ENCODE data around the gene VPS13D. TPM values are rescaled to one million over a fixed set of nuclear protein-coding genes. Genes with fewer than 3 reads are reported as not detected.

VPS13D gene
- total and polyA plus RNA-seq, 2 experiments from 2014 or later = 10.7 to 34.9 TPM

GRCh38 chr1:12441414-12442105 is 211.7 kb downstream of the VPS13D start:
- no peak for TF ChIP-seq CTCF (conservative IDR thresholded peaks at IDR 0.05; ENCODE audit: low read depth in 2 of 2)
- TF ChIP-seq JUNB (IDR thresholded peaks at IDR 0.05; ENCODE audit: unreplicated experiment) = no peak
- no peak for TF ChIP-seq STAT1 (IDR thresholded peaks at IDR 0.05; ENCODE audit: unreplicated experiment)
- TF ChIP-seq NANOG (IDR thresholded peaks at IDR 0.05; ENCODE audit: borderline replicate concordance) = no peak
- TF ChIP-seq POLR2AphosphoS5 (IDR thresholded peaks at IDR 0.05; ENCODE audit: low read depth) = no peak
- TF ChIP-seq ZNF331 (CRISPR knock-in tag; IDR thresholded peaks at IDR 0.05; ENCODE audit: low read depth) = no peak
- TF ChIP-seq EZH2 (IDR thresholded peaks at IDR 0.05; ENCODE audit: low read depth, unreplicated experiment) = no peak
- TF ChIP-seq ETS1 (IDR thresholded peaks at IDR 0.05) = no peak
- H3K36me3 ChIP-seq (ENCODE audit: insufficient read depth) = no peaks in the 10 kb centered on the region
- no peaks in the 10 kb centered on the region for H3K4me1 ChIP-seq (ENCODE audit: insufficient read depth)
- H3K4me3 Mint-ChIP-seq = no peak overlapping the region
- H3K27me3 ChIP-seq (ENCODE audit: insufficient read depth) = no peaks in the 10 kb centered on the region
- peaks cover 6% of the 10 kb centered on the region; the same call in 2 of the 3 replicates for H3K4me1 Mint-ChIP-seq
- H3K9me2 ChIP-seq (ENCODE audit: insufficient read depth) = no peaks in the 10 kb centered on the region
- H3K27ac Mint-ChIP-seq = no peak overlapping the region
- no peak overlapping the region for H3K4me3 ChIP-seq
- no peaks in the 10 kb centered on the region for H3K9me3 Mint-ChIP-seq
- H3K36me3 Mint-ChIP-seq (ENCODE audit: low read depth) = peaks cover 18% of the 10 kb centered on the region
- H4K20me1 ChIP-seq (replicated peaks; ENCODE audit: insufficient read depth) = 0 out of 2 replicates have a peak, but pooled peaks cover 11% of the 10 kb centered on the region
- H3K27ac ChIP-seq (ENCODE audit: low read depth) = no peak overlapping the region
- no peak for DNase-seq (ENCODE audit: low spot score)
- no peaks in the 10 kb centered on the region for H3K79me2 ChIP-seq (replicated peaks; ENCODE audit: insufficient read depth)
- no peaks in the 10 kb centered on the region for H3K27me3 Mint-ChIP-seq (ENCODE audit: insufficient read depth, low read depth, poor library complexity)
- H2AFZ ChIP-seq = no peak overlapping the region
- no peaks in the 10 kb centered on the region for H3F3A ChIP-seq (replicated peaks; ENCODE audit: low read depth)
- no peak for ATAC-seq
- no peak overlapping the region for H3K4me2 ChIP-seq

GRCh38 chr1:12442217-12442616 is 212.4 kb downstream of the VPS13D start:
- H3K9me2 ChIP-seq (ENCODE audit: insufficient read depth) = no peaks in the 10 kb centered on the region
- H3K9me3 Mint-ChIP-seq = no peaks in the 10 kb centered on the region
- no peak overlapping the region for H3K4me3 Mint-ChIP-seq
- H3K27me3 Mint-ChIP-seq (ENCODE audit: insufficient read depth, low read depth, poor library complexity) = no peaks in the 10 kb centered on the region
- H3K4me2 ChIP-seq = no peak overlapping the region
- no peaks in the 10 kb centered on the region for H3F3A ChIP-seq (replicated peaks; ENCODE audit: low read depth)
- DNase-seq (ENCODE audit: low spot score) (no peak), ATAC-seq (no peak)
- no peaks in the 10 kb centered on the region for H3K4me1 ChIP-seq (ENCODE audit: insufficient read depth)
- H3K4me1 Mint-ChIP-seq = peaks cover 2% of the 10 kb centered on the region; the same call in 2 of the 3 replicates
- H3K27ac Mint-ChIP-seq = no peak overlapping the region
- no peaks in the 10 kb centered on the region for H3K36me3 ChIP-seq (ENCODE audit: insufficient read depth)
- H3K27ac ChIP-seq (ENCODE audit: low read depth) = no peak overlapping the region
- 0 out of 2 replicates have a peak, but pooled peaks cover 11% of the 10 kb centered on the region for H4K20me1 ChIP-seq (replicated peaks; ENCODE audit: insufficient read depth)
- H3K79me2 ChIP-seq (replicated peaks; ENCODE audit: insufficient read depth) = no peaks in the 10 kb centered on the region
- no peak overlapping the region for H2AFZ ChIP-seq
- peaks cover 18% of the 10 kb centered on the region for H3K36me3 Mint-ChIP-seq (ENCODE audit: low read depth)
- no peaks in the 10 kb centered on the region for H3K27me3 ChIP-seq (ENCODE audit: insufficient read depth)
- H3K4me3 ChIP-seq = no peak overlapping the region
- no peak for TF ChIP-seq STAT1 (IDR thresholded peaks at IDR 0.05; ENCODE audit: unreplicated experiment)
- TF ChIP-seq EZH2 (IDR thresholded peaks at IDR 0.05; ENCODE audit: low read depth, unreplicated experiment) = no peak
- TF ChIP-seq ZNF114 (CRISPR knock-in tag; IDR thresholded peaks at IDR 0.05) = no peak
- no peak for TF ChIP-seq NANOG (IDR thresholded peaks at IDR 0.05; ENCODE audit: borderline replicate concordance)
- TF ChIP-seq EZH2phosphoT487 (IDR thresholded peaks at IDR 0.05; ENCODE audit: unreplicated experiment) = no peak
- TF ChIP-seq CREB1 (CRISPR knock-in tag; IDR thresholded peaks at IDR 0.05; ENCODE audit: low read depth) = no peak
- no peak for TF ChIP-seq ZNF331 (CRISPR knock-in tag; IDR thresholded peaks at IDR 0.05; ENCODE audit: low read depth)
- no peak for TF ChIP-seq REST (IDR thresholded peaks at IDR 0.05; ENCODE audit: unreplicated experiment)
- no peak for TF ChIP-seq CTCF (conservative IDR thresholded peaks at IDR 0.05; ENCODE audit: low read depth in 2 of 2)
- TF ChIP-seq POLR2AphosphoS5 (IDR thresholded peaks at IDR 0.05; ENCODE audit: low read depth) = no peak
- no peak for TF ChIP-seq JUNB (IDR thresholded peaks at IDR 0.05; ENCODE audit: unreplicated experiment)
- TF ChIP-seq ETS1 (IDR thresholded peaks at IDR 0.05) = no peak

Data from GM23338 (cell line).